Activated CD8-positive, alpha-beta memory T cell treated with anti-CD3 and anti-CD28 coated beads, Interleukin-2, amount 10 ng/mL, durations not matched to agents 7 days and 5 days (primary cell): ENCODE data around the gene ABCF1. TPM values are rescaled to one million over a fixed set of nuclear protein-coding genes. Genes with fewer than 3 reads are reported as not detected.

ENCODE experiments used
- ATAC-seq: fragments of 150-1000 bp; cut with Tn5 transposase; one replicate; pipeline ENCODE4 v1.10.0; 2021; ENCODE audit warnings: moderate library complexity
- CTCF ChIA-PET: fragments of 350-600 bp; sonication (Branson Sonifier 250); formaldehyde crosslinking; loops from one replicate; lab custom pipeline; 2021; ENCODE audit warnings: antibody characterized with exemption; lab: Charles Lee
- DNase-seq: peaks from one replicate; pipeline ENCODE4 v3.0.0-alpha.2; 2020
- H3K27ac Mint-ChIP-seq: one replicate; pipeline ENCODE4 v1.8.0; 2021; ENCODE audit warnings: mild to moderate bottlenecking, mixed read lengths
- H3K27me3 Mint-ChIP-seq: one replicate; pipeline ENCODE4 v1.8.0; 2021; ENCODE audit warnings: mixed read lengths
- H3K36me3 Mint-ChIP-seq: one replicate; pipeline ENCODE4 v1.8.0; 2021; ENCODE audit warnings: mild to moderate bottlenecking, mixed read lengths
- H3K4me1 Mint-ChIP-seq: one replicate; pipeline ENCODE4 v1.8.0; 2021; ENCODE audit warnings: mixed read lengths
- H3K4me3 Mint-ChIP-seq: one replicate; pipeline ENCODE4 v1.8.0; 2021; ENCODE audit warnings: mild to moderate bottlenecking, moderate library complexity, mixed read lengths
- H3K9me3 Mint-ChIP-seq: one replicate; pipeline ENCODE4 v1.8.0; 2022; ENCODE audit warnings: low read depth, mixed read lengths
- total RNA-seq, 2 experiments: library from RNA; stranded (reverse); gene quantifications; one replicate each; pipeline ENCODE4 v1.2.3, GENCODE V29; 2021

ABCF1 gene
- total RNA-seq, 2 experiments from 2014 or later = 73.8 to 98.6 TPM

GRCh38 chr6:30544666-30545272 lies 26.5 kb upstream of the ABCF1 start:
- no peak overlapping the region for H3K27ac Mint-ChIP-seq
- H3K27me3 Mint-ChIP-seq = no peaks in the 10 kb centered on the region
- CTCF ChIA-PET = interaction anchor here (0.7 to 12.0 kb wide), 37 partner anchors 8 to 371 kb away, joined by 3 to 305 read pairs (median 5); partner anchors contain the start of genes ABCF1, DHX16, GNL1 and MRPS18B
- peak; percentile 59 for ATAC-seq
- H3K9me3 Mint-ChIP-seq = no peaks in the 10 kb centered on the region
- H3K4me3 Mint-ChIP-seq = no peak overlapping the region
- peaks cover 32% of the 10 kb centered on the region for H3K4me1 Mint-ChIP-seq
- H3K36me3 Mint-ChIP-seq = peaks cover 15% of the 10 kb centered on the region
- no peak for DNase-seq

GRCh38 chr6:30547454-30547853 lies 23.8 kb upstream of the ABCF1 start:
- ATAC-seq (no peak), DNase-seq (no peak)
- Mint-ChIP-seq H3K27ac (no peak overlapping the region), H3K4me3 (no peak overlapping the region), H3K4me1 (peaks cover 21% of the 10 kb centered on the region), H3K36me3 (peaks cover 25% of the 10 kb centered on the region), H3K27me3 (no peaks in the 10 kb centered on the region), H3K9me3 (no peaks in the 10 kb centered on the region)
- CTCF ChIA-PET = interaction anchor here (0.8 to 12.0 kb wide), 4 partner anchors 16 to 63 kb away, joined by 3 to 305 read pairs (median 53); no protein-coding TSS in a partner anchor

- H3K27ac Mint-ChIP-seq = no peak overlapping the region
- peaks cover 13% of the 10 kb centered on the region for H3K4me1 Mint-ChIP-seq
- no peaks in the 10 kb centered on the region for H3K9me3 Mint-ChIP-seq
- ATAC-seq (no peak), DNase-seq (no peak)
- CTCF ChIA-PET = interaction anchor here (1.2 to 12.0 kb wide), 3 partner anchors 17 to 64 kb away, joined by 5 to 305 read pairs (median 101); no protein-coding TSS in a partner anchor
- H3K36me3 Mint-ChIP-seq = peaks cover 32% of the 10 kb centered on the region
- no peaks in the 10 kb centered on the region for H3K27me3 Mint-ChIP-seq
- H3K4me3 Mint-ChIP-seq = no peak overlapping the region
These were observed 22.9 kb upstream of the ABCF1 start for GRCh38 chr6:30548375-30548774.

GRCh38 chr6:30554404-30554803 lies 16.8 kb upstream of the ABCF1 start:
- Mint-ChIP-seq H3K4me1 (peaks cover 27% of the 10 kb centered on the region), H3K9me3 (no peaks in the 10 kb centered on the region), H3K27me3 (no peaks in the 10 kb centered on the region), H3K36me3 (peaks cover 31% of the 10 kb centered on the region), H3K4me3 (peak overlapping the region; percentile 50), H3K27ac (peak overlapping the region; percentile 32)
- CTCF ChIA-PET = interaction anchor here (1.0 to 6.4 kb wide), 6 partner anchors 8 to 72 kb away, joined by 3 to 100 read pairs (median 7); no protein-coding TSS in a partner anchor
- DNase-seq (no peak), ATAC-seq (no peak)

GRCh38 chr6:30554962-30555815 lies 16.1 kb upstream of the ABCF1 start:
- Mint-ChIP-seq H3K9me3 (no peaks in the 10 kb centered on the region), H3K36me3 (peaks cover 30% of the 10 kb centered on the region)

GRCh38 chr6:30555816-30556065 lies 15.5 kb upstream of the ABCF1 start:
- peaks cover 33% of the 10 kb centered on the region for H3K4me1 Mint-ChIP-seq
- H3K27ac Mint-ChIP-seq = peak overlapping the region; percentile 100
- H3K36me3 Mint-ChIP-seq = peaks cover 29% of the 10 kb centered on the region
- H3K4me3 Mint-ChIP-seq = peak overlapping the region; percentile 98
- DNase-seq = no peak
- H3K27me3 Mint-ChIP-seq = no peaks in the 10 kb centered on the region
- CTCF ChIA-PET = interaction anchor here (0.7 to 6.4 kb wide), 7 partner anchors 10 to 102 kb away, joined by 3 to 100 read pairs (median 5); no protein-coding TSS in a partner anchor
- H3K9me3 Mint-ChIP-seq = no peaks in the 10 kb centered on the region
- no peak for ATAC-seq

More at GRCh38 chr6:30554962-30555815, 16.1 kb upstream of the ABCF1 start:
- H3K4me3 Mint-ChIP-seq = peak overlapping the region; percentile 98
- H3K27ac Mint-ChIP-seq = peak overlapping the region; percentile 100
- peak; percentile 50 for DNase-seq
- no peaks in the 10 kb centered on the region for H3K27me3 Mint-ChIP-seq
- CTCF ChIA-PET = interaction anchor here (0.7 to 6.4 kb wide), 8 partner anchors 9 to 102 kb away, joined by 3 to 100 read pairs (median 5); no protein-coding TSS in a partner anchor
- peaks cover 32% of the 10 kb centered on the region for H3K4me1 Mint-ChIP-seq
- ATAC-seq = no peak

- H3K4me1 Mint-ChIP-seq = peaks cover 34% of the 10 kb centered on the region
- H3K27me3 Mint-ChIP-seq = no peaks in the 10 kb centered on the region
- peaks cover 27% of the 10 kb centered on the region for H3K36me3 Mint-ChIP-seq
- CTCF ChIA-PET = interaction anchor here (0.9 to 6.4 kb wide), 14 partner anchors 10 to 174 kb away, joined by 3 to 100 read pairs (median 5); partner anchors contain the start of gene ABCF1
- H3K4me3 Mint-ChIP-seq = peak within 1 kb of the TSS; percentile 98
- peak within 1 kb of the TSS; percentile 100 for H3K27ac Mint-ChIP-seq
- ATAC-seq = peak; percentile 90
- no peaks in the 10 kb centered on the region for H3K9me3 Mint-ChIP-seq
- DNase-seq = peak; percentile 99
These were observed 15.0 kb upstream of the ABCF1 start, which contains the start of gene GNL1 for GRCh38 chr6:30556066-30556905. Gene GNL1, minus strand, starts transcription at chr6:30556489. Its CDS starts 286 bp downstream, at chr6:30556203.

GRCh38 chr6:30556906-30557682 lies 14.1 kb upstream of the ABCF1 start, which contains the start of gene PRR3:
Gene PRR3, plus strand, starts transcription at chr6:30557295. Its CDS starts 50 bp downstream, at chr6:30557345.
- H3K9me3 Mint-ChIP-seq = no peaks in the 10 kb centered on the region
- peaks cover 26% of the 10 kb centered on the region for H3K36me3 Mint-ChIP-seq
- ATAC-seq (peak; percentile 65), DNase-seq (peak; percentile 97)
- H3K27ac Mint-ChIP-seq = peak within 1 kb of the TSS; percentile 100
- peak within 1 kb of the TSS; percentile 98 for H3K4me3 Mint-ChIP-seq
- peaks cover 34% of the 10 kb centered on the region for H3K4me1 Mint-ChIP-seq
- CTCF ChIA-PET = interaction anchor here (0.7 to 3.0 kb wide), 11 partner anchors 9 to 174 kb away, joined by 3 to 17 read pairs (median 5); partner anchors contain the start of gene ABCF1
- no peaks in the 10 kb centered on the region for H3K27me3 Mint-ChIP-seq

GRCh38 chr6:30557683-30557981 lies 13.6 kb upstream of the ABCF1 start:
- H3K4me1 Mint-ChIP-seq = peaks cover 34% of the 10 kb centered on the region
- H3K27me3 Mint-ChIP-seq = no peaks in the 10 kb centered on the region
- ATAC-seq (no peak), DNase-seq (no peak)
- H3K9me3 Mint-ChIP-seq = no peaks in the 10 kb centered on the region
- peak overlapping the region; percentile 100 for H3K27ac Mint-ChIP-seq
- peak overlapping the region; percentile 98 for H3K4me3 Mint-ChIP-seq
- CTCF ChIA-PET = interaction anchor here (0.7 to 3.0 kb wide), 8 partner anchors 9 to 173 kb away, joined by 3 to 17 read pairs (median 5); partner anchors contain the start of gene ABCF1
- H3K36me3 Mint-ChIP-seq = peaks cover 27% of the 10 kb centered on the region

- no peaks in the 10 kb centered on the region for H3K27me3 Mint-ChIP-seq
- CTCF ChIA-PET = interaction anchor here (0.8 to 1.2 kb wide), 2 partner anchors 18 to 37 kb away, joined by 3 read pairs; no protein-coding TSS in a partner anchor
- no peak overlapping the region for H3K27ac Mint-ChIP-seq
- peaks cover 31% of the 10 kb centered on the region for H3K36me3 Mint-ChIP-seq
- H3K9me3 Mint-ChIP-seq = no peaks in the 10 kb centered on the region
- no peak overlapping the region for H3K4me3 Mint-ChIP-seq
- no peak for DNase-seq
- H3K4me1 Mint-ChIP-seq = peaks cover 25% of the 10 kb centered on the region
- ATAC-seq = no peak
These were observed 10.3 kb upstream of the ABCF1 start for GRCh38 chr6:30560930-30561329.

- DNase-seq (no peak), ATAC-seq (no peak)
- CTCF ChIA-PET = interaction anchor here (1.7 to 5.4 kb wide), 2 partner anchors 19 to 34 kb away, joined by 5 to 43 read pairs; no protein-coding TSS in a partner anchor
- H3K4me1 Mint-ChIP-seq = peaks cover 21% of the 10 kb centered on the region
- peaks cover 26% of the 10 kb centered on the region for H3K36me3 Mint-ChIP-seq
- H3K27me3 Mint-ChIP-seq = no peaks in the 10 kb centered on the region
- H3K27ac Mint-ChIP-seq = no peak overlapping the region
- H3K9me3 Mint-ChIP-seq = no peaks in the 10 kb centered on the region
- no peak overlapping the region for H3K4me3 Mint-ChIP-seq
These were observed 8.5 kb upstream of the ABCF1 start for GRCh38 chr6:30562470-30563425.
